GM19099 (cell line): ENCODE data around the gene BACE2.

ENCODE experiments used
- POLR2A ChIP-seq: IDR thresholded peaks from 3 replicates; pipeline ENCODE4 v1.6.1; 2011; ENCODE audit warnings: low read depth; ENCODE audit not compliant: insufficient read length; ENCODE audit errors: extremely low read depth

The BACE2 gene

DNA sequence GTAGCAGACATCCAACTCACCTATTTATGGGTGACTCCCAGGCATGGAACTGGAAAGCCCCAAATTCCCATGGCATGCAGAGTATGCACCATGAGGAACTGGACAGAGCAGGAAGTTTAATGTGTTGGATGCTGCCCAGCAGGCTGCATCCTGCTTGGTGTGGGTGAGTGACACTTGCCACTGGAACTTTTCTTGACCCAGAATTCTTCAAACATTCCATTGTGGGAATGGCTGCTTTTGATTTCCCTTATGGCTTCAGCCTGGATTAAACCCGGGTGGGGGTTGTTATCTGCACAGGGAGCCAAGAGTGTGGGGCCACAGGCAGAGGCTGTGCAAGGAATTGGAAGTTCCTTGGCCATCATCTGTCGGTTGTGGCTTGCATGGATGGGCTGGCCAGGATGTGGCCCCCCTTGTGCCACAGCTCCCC, 26.9 kb upstream of the BACE2 start:
- no peak for TF ChIP-seq POLR2A

DNA sequence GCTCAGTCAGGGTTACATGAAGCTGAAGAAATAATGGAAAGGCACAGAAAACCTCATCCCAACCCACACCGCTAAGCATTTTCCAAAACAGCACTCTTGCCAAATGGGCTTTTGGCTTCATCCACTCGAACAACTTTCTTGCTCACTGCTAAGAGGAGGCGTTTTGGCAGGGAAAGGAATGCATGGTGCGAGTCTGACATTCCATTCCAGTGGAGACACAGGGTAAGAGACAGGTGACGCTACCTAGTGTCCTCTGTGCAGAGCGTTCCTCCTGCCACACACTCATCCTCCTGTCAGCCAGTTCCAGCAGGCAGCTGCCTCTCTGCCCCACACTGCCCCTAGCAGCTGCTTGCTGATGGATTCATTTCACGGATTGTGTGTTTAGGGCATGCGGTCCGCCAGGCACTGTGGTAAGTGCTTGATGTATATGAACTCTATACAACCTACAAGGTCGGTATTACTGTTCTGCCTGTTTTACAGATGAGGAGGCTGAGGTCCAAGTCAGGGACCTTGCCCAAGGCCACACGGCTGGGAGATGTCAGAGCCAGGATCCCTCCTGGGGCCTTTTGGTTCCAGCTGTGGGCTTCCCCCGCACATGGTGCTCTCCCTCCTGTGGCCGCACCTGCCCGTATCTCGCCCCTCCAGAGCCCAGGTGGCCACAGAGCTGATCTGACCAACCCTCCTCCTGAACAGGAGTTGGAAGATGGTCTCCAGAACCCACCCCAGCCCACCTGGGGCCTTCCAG, 25.7 kb upstream of the BACE2 start:
- TF ChIP-seq POLR2A = no peak

DNA sequence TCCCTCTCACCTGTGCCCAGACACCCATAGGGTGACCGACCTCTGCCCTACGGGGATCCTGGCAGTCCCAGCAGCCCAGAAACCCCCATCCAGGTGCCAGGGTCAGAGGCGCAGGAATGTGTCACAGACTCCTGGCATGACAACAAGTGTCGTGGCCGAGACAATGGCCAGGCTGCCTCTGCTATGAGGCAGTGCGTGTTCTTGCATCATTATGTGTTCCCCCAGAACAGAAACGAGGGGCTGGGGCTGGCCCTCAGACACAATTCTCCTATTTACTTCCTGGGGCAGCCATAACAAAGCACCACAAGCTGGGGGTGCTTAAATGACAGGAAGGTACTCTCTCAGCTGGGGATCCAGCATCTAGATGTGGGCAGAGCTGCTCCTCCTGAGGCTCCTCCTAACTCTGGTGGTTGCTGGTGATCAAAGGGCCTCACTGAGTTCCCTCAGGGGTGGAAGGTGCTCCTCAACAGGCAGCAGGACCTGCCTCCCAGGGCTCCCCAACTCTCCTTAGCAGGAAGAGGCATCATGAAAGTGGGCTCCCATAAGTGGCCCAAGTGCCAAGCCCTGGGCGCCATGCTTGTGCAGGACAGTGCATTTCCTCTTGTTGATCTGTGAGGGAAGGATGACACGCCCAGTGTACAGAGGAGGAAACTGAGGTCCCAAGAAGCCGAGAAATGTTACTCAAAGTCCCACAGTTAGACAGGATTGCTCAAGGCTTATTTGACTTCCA, 24.2 kb upstream of the BACE2 start:
- no peak for TF ChIP-seq POLR2A

DNA sequence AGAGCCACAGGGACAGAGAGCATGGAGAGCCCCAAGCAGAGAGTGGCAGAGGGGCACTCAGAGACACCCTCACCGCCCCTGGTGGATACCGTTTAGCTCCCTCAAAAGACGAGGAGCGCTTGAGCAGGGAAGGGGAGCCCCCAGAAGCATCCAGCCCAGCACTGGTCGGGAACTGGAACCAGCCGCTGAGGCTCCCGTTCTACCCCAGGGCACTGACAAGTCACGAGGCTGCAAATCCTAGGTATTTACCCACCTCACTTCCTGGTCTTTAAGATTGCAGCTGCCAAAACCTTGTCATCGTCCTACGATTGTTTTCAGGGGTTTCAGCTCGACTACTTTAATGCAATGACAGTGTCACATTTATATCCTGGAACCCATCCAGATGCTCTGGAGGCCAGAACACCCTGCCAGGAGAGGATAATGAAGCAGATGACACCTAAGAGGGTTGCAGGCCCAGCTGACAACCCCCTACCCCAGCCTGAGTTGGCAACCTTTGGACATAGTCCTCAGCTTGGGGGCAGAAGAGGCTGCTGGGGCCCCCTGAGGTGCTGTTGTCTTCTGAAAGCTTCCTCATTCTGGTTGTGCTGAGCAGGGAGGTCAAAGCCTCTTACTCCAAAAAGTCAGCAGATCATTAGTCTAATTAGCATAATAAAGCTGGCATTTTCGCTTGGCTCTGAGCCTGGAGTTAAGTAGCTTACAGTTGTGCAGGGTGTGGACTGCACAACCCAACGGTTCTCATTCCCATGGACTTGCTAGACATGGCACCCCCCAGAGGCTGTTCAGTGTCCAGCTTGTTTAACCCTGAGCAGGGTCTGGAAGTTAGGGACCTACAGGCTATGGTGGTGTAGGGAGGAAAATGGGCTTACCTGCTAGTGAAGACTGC, 20.6 kb upstream of the BACE2 start:
- no peak for TF ChIP-seq POLR2A

DNA sequence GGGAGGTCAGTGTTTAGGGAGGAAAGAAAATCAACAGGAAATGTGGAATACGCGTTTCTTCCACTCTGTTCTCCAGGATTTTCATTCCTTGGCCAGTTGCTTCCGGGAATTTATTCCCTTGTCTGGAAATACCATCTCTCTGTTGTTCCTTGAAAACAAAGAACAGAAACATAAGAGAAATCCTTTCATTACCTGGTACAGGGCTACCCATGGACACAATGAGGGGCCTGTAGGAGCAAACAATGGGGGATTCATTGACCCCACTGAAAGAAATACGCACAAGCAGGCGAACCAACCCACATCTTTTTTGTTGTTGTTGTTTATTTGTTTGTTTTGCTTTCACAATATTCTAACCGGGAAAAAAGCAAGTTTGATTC, 20.0 kb upstream of the BACE2 start:
- no peak for TF ChIP-seq POLR2A

DNA sequence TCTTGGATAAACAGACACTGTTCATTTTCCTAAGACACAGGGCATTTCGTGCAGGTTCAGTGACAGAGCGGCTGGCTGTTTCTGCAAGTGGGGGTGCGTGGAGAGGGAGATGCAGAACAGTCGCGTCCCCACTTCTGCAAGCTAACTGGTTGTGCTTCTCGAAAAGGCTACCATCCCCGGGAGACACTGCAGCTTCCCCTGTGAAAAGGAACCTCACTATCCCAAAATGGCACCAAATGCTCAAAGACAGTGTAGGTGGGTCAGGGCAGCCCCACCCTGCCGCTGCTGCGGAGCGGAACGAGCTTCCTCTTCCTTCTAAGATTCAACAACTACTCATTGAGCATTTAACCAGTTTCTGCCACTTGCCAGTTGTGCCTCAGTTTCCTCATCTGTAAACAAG, 19.2 kb upstream of the BACE2 start:
- TF ChIP-seq POLR2A = no peak

DNA sequence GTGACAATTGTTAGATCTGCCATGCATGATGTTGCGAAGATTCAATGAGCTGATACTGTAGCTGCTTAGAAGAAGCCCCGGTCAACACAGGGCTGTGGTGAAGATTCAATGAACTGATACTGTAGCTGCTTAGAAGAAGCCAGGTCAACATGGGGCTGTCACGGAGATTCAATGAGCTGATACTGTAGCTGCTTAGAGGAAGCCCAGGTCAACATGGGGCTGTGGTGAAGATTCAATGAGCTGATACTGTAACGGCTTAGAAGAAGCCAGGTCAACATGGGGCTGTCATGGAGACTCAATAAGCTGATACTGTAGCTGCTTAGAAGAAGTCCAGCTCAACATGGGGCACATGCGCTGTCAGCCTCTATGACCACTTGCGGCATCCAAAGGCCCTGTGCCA, 18.8 kb upstream of the BACE2 start:
- no peak for TF ChIP-seq POLR2A

DNA sequence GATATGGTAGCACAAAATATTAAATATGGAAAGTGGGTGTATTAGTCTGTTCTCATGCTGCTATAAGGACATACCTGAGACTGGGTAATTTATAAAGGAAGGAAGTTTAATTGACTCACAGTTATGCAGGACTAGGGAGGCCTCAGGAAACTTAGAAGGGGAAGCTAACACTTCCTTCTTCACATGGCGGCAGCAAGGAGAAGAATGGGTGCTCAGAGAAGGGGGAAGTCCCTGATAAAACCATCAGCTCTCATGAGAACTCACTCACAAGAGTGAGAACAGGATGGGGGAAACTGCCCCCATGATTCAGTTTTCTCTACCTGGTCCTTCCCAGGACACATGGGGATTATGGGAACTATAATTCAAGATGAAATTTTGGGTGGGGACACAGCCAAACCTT, 15.8 kb upstream of the BACE2 start:
- no peak for TF ChIP-seq POLR2A

DNA sequence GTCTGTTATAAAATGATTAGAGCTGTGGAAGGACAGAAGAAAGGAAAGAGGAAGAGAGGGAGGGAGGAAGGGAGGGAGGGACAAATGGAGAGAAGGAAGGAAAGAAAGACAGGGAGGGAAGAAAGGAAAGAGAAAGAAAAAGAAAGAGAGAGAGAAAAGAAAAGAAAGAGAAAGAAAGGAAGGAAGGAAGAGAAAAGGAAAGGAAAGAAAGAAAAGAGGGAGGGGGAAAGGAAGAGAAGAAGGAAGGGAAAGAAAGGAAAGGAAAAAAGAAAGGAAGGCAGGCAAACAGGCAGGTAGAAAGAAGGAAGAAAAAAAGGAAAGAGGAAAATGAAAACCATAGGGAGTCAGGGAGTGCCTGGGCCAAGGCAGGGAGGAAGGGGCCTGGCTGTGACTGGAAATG, 14.5 kb upstream of the BACE2 start:
- no peak for TF ChIP-seq POLR2A

DNA sequence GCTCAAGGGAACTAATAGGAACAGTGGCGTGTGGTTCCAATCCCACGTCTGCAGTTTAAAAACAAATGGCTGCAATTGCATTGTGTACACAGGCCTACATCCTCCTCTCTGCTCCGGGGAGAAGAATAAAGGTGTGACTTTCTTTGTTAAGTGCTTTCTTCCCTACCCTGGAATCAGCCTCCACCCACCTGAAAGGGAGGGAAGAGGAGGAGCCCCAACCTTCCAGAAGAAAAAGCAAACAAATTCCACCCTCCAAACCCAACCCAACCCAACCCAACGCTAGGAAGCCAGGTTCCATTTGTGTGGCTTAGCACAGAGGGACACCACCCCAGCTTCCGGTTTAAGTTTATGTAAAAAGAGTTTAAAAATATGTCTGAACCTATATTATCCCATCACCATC, 11.8 kb upstream of the BACE2 start:
- no peak for TF ChIP-seq POLR2A

DNA sequence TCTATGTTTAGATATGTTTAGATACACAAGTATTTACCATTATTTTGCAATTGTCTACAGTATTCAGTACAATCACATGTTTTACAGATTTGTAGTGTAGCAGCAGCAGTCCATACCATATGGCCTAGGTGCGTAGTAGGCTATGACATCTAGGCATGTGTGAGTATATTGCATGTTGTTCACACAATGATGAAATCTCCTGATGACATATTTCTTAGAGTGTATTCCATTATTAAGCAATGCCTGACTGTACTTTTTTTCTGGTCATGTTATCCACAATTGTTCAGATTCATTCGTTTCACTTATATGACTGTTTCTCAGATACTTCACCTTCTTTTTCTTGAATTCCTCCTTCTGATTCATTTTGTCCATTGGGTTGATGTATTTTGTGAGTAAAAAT, 9.9 kb upstream of the BACE2 start:
- TF ChIP-seq POLR2A = no peak

DNA sequence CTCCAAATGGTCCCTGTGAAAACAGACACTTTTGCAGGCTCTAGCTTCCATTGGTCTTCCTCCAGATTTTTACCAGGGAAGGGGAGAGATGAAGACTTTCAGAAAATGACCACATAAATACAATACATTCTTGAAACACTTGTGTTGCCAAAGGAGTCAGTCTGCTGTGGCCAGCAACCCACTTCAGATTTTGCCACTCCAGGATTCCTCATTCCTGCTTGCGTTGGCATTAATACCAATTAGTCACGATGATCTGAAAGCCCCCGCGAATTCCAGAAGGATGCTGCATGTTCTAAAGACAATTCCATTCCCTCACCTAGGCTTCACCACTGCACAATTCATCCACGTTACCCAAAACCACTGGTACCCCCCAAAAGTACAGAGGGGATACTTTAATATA, 7.9 kb upstream of the BACE2 start:
- no peak for TF ChIP-seq POLR2A

DNA sequence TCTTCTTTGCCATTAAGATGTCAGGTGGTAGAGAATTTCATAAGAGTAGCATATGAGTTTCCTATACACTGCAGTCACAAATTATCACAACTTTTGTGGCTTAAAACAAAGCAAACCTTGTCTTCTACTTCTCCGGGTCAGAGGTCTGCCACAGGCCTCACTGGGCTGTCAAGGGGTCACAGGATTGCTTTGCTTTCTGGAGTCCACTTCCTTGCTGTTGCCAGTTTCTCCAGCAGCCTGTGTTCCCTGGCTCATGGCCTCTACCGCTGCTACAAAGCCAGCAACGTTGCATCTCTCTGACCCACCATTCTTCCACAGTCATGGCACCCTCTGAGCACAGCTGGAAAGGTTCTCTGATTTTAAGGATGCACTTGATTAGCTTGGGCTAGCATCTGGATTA, 6.5 kb upstream of the BACE2 start:
- no peak for TF ChIP-seq POLR2A

DNA sequence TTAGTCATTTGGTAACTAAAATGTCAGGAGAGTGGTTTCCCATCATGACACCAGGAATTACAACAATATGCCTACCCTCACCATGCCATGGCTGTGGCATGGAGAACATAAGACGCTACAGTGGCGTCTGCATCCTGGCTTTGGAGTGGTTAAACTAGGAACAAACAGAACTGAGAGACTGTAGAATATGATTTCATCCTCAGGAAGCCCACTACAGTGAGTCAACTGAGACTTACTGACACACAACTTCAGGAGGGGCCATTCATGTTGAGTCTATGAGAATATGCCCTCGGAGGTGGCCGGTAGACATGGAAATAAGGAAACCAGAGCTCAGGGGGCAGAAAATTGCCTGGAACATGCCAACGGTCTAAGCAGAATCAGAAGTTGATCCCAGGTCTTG, 5.9 kb upstream of the BACE2 start:
- no peak for TF ChIP-seq POLR2A

DNA sequence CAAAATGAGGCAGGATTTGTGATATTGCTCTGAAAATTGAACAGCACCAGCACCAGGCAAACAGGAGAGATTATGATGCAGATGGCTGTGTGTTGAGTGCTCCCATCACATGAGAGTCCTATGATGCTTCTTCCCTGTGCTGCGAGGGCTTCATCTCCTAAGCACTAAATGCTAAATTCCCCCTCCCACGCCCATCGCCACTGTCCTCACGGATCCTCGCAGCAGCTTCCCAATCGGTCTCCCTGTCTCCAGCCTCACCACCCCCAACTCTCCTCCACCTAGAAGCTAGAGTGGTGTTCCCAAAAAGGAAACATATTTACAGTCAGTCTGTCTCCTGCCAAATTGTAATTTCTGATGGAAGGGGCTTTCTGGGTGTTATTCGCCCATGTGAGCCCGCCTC, 4.9 kb upstream of the BACE2 start:
- no peak for TF ChIP-seq POLR2A

DNA sequence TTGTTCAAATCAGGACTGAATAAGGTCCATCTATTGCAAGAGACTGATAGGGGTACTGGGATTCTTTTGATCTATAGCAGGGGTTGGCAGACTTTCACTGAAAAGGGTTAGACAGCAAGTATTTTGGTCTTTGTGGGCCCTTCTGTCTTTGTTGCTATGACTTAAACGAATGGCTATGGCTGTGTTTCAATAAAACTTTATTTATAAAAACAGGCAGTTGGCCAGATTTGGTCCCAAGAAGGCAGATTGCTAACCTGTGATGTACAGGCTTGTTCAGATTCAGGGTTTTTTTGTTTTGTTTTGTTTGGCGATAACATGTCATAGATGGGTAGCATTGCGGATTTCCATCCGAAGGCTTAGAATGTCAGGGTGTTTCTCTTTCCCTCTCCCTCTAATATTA, 3.9 kb upstream of the BACE2 start:
- no peak for TF ChIP-seq POLR2A
